HG02763 (cell line): ENCODE data around the gene C5orf24.
"Not testable (repeated sequence)": the region's sequence is repeated elsewhere in the genome, so short reads cannot be mapped to it uniquely, and the experiment has no call there.

Experiments used
- ATAC-seq: cut with Tn5 transposase; IDR thresholded peaks from one replicate; pipeline ENCODE4 v1.9.1; 2021; ENCODE audit warnings: mild to moderate bottlenecking, moderate library complexity; ENCODE audit not compliant: unreplicated experiment

Gene C5orf24

DNA sequence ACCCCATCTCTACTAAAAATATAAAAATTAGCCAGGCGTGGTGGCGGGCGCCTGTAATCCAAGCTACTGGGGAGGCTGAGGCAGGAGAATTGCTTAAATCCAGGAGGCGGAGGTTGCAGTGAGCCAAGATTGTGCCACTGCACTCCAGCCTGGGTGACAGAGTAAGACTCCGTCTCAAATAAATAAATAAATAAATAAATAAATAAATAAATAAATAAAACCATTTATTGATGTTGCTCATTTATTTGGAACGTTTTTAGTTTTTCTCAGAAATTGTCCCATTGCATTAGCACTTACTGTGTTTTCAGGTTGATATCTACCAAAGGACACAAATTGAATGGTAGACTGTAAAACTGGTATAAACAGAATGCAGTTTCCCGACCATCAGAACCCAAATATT, 10.7 kb downstream of the C5orf24 start:
- ATAC-seq, result not testable (repeated sequence)

DNA sequence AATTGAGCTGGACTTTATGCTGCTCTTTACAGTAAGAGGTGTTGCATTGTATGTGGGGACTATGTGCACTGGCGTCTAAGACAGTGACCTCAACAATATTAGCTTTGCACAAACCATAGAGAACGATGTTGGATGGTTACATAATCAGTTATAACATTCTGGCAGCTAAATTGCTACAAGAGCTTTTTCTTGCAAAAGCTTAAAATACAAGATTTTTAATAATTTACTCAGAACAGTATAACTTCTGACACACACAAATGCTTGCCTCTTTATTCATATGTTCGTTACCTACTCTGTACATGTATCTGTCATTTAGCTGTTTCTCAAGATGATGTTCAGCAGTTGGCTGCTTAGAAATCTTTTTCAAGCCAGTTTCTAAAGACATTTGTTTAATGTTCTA, 11.6 kb downstream of the C5orf24 start:
- no peak for ATAC-seq

DNA sequence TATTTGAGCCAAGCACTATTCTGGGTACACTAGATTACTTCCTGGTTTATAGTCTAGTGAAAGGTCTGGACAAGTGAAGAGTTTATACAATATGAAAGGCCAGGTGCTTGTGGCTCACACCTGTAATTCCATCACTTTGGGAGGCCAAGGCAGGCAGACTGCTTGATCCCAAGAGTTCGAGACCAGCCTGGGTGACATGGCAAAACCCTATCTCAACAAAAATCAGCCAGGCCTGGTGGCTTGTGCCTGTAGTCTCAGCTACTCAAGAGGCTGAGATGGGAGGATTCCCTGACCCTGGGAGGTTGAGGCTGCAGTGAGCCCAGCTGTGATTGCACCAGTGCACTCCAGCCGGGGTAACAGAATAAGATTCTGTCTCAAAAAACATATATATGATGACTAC, 18.9 kb downstream of the C5orf24 start:
- ATAC-seq, result no peak

DNA sequence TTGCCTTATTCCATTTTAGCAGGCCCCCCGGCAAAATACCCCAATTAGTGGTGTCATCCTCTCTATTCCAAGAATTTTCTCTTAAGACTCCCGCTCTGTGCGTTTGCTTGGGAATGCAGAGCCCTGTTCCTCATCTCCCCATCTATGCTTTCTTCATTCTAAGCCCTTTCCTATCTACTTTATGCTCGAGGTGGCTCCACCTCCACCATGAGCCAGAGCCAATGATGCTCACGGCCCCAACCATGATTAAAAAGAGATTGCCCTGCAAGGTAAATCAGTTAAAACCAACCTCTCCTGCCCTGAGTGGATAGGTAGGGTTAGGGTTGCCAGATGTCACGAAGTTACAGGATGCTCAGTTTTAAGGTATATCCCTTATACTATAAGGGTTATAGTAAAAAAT, 27.7 kb downstream of the C5orf24 start:
- ATAC-seq, result no peak

DNA sequence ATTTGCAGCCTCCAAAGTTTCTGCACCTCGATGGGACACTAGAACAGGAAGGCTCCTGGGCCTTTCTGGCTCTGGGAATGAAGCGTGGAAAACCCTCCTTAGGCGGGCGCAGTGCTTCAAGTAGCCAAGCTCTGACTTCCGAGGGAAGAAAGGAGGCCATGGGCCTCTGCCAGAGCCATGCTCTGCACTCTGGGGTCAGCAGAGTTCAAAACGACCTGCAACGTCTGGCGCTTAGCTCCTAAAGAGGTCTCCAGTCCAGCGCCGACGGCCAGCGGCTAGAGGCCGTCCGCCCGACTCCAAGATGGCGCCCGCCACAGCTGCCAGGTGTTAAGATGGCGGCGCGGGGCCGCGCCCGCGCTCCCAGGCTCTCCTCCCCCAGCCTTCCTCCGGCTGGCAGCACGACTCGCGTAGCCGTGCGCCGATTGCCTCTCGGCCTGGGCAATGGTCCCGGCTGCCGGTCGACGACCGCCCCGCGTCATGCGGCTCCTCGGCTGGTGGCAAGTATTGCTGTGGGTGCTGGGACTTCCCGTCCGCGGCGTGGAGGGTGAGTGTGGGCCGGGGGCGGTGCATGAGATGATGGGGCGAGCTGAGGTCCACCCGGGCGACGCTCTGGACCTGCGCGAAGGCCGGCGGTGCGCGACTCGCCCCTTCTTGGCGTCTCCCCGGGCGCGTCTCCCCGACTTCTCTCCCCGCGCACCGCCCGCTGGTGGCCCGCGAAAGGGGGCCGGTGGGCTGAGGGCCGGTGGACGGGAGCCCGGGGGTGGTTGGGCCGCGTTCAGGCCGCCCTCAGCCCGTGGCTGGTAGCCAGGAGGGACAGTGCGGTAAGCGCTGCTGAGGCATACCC, 28.4 kb downstream of the C5orf24 start, which contains the start of gene TXNDC15:
TSS of gene TXNDC15 (plus strand) at position 385 of the 844 bp plus-strand sequence. CDS start at position 442, 57 bp downstream.
- ATAC-seq, result peak; percentile 73

DNA sequence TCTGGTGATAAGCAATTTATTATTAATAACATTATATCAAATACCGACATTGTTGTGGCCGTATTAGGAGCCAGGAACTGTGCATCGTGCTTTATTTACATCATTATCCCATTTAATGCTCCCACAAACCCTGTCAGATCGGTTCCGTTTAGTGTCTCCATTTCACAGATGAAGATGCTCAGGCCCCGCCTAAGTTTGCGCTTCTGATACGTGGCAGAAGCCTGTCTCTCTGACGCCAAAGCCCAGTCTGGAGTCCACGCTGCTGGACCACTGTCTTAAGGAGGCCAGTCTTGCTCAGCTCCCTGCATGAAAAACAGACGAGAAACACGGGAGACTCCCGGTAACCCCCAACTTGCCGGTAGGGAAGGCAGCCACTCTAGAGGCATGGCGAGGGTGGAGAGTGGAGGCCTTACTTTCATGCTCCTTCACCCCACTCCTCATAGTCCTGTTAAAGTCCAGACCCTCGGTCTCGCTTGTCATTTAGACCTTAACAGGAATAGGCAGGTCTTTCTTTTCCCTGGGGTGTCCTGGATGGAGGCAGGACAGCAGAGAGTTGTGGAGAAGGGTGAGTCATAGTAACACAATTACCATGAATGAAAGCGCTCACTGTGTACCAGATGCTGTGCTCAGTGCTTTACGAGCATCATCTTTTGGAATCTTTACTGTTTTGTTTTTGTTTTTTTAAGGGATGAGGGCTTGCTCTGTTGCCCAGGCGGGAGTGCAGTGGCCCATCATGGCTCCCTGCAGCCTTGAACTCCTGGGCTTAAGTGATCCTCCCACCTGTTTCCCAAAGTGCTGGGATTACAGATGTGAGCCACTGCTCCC, 29.3 kb downstream of the C5orf24 start:
- ATAC-seq, result peak; percentile 23

DNA sequence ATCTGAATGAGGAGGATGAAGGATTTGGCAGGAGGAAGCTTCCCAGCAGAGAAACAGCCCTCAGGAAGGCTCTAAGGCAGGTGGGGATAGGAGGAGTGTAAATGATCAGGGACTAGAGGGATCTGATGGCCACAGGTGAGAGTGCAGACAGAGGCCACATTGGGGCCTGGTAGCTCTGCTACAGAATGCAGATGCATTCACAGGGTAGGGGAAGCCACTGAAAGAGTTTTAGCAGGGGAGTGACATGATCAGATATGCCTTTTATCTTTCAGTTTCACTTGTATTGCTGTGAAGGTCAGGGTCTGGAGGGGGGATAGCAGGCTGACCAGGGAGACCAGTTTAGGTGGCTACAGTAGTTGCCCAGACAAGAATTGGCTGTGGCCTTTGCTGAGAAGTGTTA, 31.4 kb downstream of the C5orf24 start:
- no peak for ATAC-seq

DNA sequence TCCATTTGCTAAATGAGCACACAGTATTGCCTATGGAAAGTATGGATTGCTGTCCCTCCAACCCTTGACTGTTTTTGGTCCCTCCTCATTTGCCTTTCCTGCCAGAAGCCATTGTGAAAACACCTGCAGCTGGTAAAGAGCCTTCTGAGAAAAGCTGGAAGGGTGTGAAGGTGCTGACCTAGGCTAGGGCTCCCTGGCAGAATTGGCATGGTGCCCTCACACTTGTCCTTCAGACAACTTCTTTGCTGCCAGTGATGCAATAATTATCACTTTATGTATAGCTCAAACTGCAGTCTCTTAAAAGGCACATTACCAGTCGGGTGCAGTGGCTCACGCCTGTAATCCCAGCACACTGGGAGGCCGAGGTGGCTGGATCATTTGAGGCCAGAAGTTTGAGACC, 32.6 kb downstream of the C5orf24 start:
- no peak for ATAC-seq

DNA sequence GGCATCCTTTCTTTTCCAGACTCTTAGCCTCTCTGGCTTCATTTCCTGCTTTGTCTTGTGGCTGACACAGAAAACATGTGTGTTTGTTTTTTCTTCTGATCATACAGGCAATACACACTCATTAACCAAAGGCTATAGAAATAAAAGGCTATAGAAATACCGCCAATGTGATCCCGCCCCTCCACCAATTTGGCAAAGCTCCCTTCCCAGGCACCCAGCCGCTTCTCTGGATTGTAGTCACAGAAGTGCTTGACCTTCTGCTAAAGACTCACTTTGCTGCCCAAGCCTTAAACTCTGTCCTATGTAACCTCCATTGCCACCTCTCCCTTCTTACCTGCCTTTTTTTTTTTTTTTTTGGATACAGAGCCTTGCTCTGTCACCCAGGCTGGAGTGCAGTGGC, 33.7 kb downstream of the C5orf24 start:
- ATAC-seq, result no peak

DNA sequence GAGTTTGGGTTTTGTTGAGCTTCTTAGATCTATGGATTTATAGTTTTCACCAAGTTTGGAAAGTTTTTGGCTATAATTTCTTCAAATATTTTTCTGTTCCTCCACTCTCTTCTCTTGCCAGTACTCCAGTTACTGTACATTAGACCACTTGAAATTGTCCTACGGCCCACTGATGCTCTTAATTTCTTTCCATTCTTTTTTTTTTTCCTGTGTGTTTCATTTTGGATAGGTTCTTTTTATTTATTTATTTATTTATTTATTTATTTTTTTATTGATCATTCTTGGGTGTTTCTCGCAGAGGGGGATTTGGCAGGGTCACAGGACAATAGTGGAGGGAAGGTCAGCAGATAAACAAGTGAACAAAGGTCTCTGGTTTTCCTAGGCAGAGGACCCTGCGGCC, 35.2 kb downstream of the C5orf24 start:
- not testable (repeated sequence) for ATAC-seq

DNA sequence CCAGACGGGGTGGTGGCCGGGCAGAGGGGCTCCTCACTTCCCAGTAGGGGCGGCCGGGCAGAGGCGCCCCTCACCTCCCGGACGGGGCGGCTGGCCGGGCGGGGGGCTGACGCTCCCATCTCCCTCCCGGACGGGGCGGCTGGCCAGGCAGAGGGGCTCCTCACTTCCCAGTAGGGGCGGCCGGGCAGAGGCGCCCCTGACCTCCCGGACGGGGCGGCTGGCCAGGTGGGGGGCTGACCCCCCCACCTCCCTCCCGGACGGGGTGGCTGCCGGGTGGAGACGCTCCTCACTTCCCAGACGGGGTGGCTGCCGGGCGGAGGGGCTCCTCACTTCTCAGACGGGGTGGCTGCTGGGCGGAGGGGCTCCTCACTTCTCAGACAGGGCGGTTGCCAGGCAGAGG, 35.9 kb downstream of the C5orf24 start:
- ATAC-seq, result not testable (repeated sequence)

DNA sequence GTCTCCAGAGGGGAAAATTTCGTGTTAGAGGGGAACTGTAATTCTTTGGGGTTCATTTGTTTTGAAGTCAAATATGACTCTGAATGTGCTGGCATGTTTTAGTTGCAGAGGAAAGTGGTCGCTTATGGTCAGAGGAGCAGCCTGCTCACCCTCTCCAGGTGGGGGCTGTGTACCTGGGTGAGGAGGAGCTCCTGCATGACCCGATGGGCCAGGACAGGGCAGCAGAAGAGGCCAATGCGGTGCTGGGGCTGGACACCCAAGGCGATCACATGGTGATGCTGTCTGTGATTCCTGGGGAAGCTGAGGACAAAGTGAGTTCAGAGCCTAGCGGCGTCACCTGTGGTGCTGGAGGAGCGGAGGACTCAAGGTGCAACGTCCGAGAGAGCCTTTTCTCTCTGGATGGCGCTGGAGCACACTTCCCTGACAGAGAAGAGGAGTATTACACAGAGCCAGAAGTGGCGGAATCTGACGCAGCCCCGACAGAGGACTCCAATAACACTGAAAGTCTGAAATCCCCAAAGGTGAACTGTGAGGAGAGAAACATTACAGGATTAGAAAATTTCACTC, 41.9 kb downstream of the C5orf24 start:
- ATAC-seq, result no peak

DNA sequence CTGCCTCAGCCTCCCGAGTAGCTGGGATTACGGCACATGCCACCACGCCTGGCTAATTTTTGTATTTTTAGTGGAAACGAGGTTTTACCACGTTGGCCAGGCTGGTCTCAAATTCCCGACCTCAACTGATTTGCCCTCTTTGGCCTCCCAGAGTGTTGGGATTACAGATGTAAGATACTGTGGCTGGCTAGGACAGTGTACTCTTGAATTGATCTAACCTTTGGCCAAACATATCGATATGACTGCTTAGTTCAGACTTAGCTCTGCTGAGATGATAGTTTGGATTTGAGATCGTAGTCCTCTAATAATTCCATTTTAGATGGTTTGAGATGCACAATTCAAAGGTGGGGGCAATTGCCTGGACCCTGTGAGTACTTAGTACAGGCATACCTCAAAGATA, 43.6 kb downstream of the C5orf24 start:
- no peak for ATAC-seq

DNA sequence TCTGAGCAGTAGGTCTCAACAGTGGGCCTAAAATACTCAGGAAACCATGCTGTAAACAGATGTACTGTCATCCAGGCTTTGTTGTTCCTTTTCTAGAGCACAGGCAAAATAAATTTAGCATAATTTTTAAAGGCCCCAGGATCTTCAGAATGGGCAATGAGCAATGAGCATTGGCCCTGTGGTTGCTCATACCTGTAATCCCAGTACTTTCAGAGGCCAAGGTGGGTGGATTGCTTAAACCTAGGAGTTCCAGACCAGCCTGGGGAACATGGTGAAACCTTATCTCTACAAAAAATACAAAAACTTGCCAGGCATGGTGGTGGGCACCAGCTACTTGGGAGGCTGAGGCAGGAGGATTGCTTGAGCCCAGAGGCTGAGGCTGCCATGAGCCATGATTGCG, 45.7 kb downstream of the C5orf24 start:
- no peak for ATAC-seq

DNA sequence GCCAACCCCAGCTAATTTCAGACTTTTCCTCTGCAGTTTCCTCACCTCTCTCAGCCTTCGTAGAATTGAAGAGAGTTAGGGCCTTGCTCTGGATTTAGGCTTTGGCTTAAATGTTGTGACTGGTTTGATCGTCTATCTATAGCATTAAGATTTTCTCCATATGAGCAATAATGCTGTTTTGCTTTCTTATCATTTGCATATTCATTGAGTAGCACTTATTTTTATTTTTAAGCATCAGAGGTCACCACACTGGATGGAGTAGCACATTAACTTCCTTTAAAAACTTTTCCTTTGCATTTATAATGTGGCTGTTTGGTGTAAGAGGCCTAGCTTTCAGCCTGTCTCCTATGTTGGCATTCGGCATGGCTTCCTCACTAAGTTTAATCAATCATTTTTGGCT, 46.5 kb downstream of the C5orf24 start:
- ATAC-seq, result no peak

DNA sequence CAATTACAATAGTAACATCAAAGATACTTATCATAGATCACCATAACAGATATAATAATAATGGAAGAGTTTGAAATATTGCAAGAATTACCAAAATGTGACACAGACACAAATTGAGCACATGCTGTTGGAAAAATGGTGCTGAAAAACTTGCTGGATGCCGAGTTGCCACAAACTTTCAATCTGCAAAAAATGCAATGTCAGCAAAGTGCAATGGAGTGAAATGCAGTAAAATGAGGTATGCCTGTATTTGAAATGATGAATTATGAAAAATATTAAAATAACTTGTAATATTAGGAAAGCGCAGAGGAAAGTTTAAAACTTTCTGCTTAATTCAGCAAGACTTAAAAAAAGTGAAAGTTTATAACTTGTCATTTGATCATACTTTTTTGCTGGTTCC, 47.2 kb downstream of the C5orf24 start:
- no peak for ATAC-seq

DNA sequence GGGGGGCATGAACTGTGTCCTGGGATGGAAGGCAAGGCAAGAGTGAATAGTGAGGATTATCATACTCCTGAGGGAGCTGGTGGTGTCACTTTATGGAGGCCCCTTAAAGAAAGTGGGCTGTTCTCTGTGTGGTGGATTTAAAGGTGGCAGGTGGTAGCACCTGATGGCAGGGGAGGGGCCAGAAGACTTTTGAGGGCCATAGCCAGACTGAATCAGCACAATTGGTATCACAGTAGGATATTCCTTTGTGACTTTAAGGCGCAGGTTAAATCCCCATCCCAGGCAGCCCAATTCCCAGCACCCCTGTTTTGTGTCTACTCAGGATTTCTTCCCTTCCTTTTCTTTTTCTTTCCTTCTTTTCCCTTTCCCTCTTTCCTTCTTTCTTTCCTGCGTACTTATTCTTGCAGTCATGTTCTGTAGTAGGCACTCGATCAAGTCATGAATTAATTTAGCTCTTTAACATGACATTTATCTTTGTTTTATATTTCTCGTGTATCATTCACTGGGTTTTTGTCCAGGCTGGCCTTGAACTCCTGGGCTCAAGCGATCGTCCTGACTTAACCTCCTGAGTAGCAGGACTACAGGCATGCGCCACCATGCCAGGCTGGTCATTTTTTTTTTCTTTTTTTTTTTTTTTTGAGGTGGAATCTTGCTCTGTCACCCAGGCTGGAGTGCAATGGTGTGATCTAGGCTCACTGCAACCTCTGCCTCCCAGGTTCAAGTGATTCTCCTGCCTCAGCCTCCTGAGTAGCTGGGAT, 48.2 kb downstream of the C5orf24 start:
- no peak for ATAC-seq

DNA sequence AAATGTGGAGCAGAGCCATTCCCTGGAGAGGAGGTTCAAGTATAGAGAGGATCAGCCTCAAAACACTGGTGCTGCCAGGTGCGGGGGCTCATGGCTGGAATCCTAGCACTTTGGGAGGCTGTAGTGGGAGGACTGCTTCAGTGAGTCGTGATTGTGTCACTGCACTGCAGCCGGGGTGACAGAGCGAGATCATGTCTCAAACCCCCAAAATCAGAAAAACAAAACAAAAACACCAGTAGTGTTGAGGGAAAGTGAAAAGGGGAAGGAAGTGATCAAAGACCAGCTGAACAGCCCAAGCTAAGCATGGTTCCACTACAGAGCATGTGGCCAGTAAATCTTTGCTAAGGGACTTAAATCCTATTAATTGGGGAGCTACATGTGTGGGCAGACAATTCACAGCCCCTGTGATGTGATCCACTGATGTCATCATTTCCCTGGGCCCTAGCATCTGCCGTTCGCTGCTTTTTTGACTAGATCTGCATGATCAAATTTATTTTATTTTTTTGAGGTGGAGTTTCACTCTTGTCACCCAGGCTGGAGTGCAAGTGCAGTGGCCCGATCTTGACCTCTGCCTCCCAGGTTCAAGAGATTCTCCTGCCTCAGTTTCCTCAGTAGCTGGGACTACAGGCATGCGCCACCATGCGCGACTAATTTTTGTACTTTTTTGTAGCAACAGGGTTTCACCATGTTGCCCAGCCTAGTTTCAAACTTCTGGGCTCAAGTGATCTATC, 56.5 kb downstream of the C5orf24 start:
- ATAC-seq, result no peak

DNA sequence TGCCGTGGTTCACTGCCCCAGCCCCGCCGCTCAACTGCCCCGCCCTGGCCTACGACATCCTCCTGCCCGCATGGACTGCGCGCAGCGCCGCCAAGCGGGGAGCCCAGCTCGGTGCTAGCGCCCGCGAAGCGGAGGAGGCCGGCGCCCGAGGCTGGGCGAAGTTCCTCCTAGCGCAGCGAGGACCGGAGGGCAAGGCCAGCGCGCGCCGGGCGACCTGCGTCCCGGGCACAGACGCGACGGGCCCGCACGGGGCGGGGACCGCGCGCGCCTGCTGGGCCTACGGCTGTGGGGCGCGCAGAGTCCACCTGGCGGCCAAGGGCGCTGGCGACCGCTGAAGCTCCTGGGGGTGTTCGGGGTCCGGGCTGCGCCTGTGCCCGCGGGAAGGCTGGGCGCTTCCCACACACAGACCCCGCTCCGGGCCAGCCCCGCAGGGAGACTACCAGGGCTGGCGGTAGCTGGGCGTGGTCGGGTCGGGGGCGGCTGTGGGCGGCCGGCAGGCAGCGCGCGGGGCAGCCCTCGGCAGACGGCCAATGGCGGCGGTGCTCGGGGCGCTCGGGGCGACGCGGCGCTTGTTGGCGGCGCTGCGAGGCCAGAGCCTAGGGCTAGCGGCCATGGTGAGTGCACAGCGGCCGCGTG, 59.0 kb downstream of the C5orf24 start, which contains the start of gene PCBD2:
TSS of gene PCBD2 (plus strand) at position 522 of the 636 bp plus-strand sequence. CDS start at position 531, 9 bp downstream.
- peak; percentile 83 for ATAC-seq
